Ascending aorta (tissue), 2 donors: ENCODE data around the gene PDZRN4. TPM values are rescaled to one million over a fixed set of nuclear protein-coding genes. Genes with fewer than 3 reads are reported as not detected.

Source experiments
- DNase-seq, 2 donors: peaks; one replicate each; pipeline ENCODE4 v3.0.0-alpha.2; 2019; ENCODE audit warnings: low spot score in 2 of 2
- H3K27ac ChIP-seq, 2 donors: fragments of 200-600 bp; sonication (generic); one replicate each; pipeline ENCODE4 v1.5.1; 2016 to 2017; ENCODE audit warnings: mild to moderate bottlenecking in 1 of 2
- H3K27me3 ChIP-seq: fragments of 200-600 bp; sonication (generic); one replicate; pipeline ENCODE4 v1.5.1; 2017
- H3K36me3 ChIP-seq, 2 donors: fragments of 200-600 bp; sonication (generic); one replicate each; pipeline ENCODE4 v1.5.1; 2016
- H3K4me1 ChIP-seq, 2 donors: fragments of 200-600 bp; sonication (generic); one replicate each; pipeline ENCODE4 v1.5.1; 2016 to 2017; ENCODE audit warnings: mild to moderate bottlenecking in 1 of 2
- H3K4me3 ChIP-seq, 2 donors: fragments of 200-600 bp; sonication (generic); one replicate each; pipeline ENCODE4 v1.5.1; 2016 to 2017; ENCODE audit warnings: mild to moderate bottlenecking in 1 of 2
- H3K9me3 ChIP-seq, 2 donors: fragments of 200-600 bp; sonication (generic); one replicate each; pipeline ENCODE4 v1.5.1; 2016
- intact Hi-C: fragments of 100-400 bp; cut with DNase I; formaldehyde crosslinking; loops from one replicate; pipeline ENCODE4 v1.15.1; 2023
- total RNA-seq: library from RNA; depleted of rRNA; stranded (reverse); fragments of >200 nt; gene quantifications from one replicate; pipeline ENCODE4 v1.1.0, GENCODE V29; 2016
- TF ChIP-seq, protein P1 (sequence below), 3 experiments: fragments of 200-600 bp in 2 of 3; fragments of 450-650 bp in 1 of 3; sonication (generic) in 2 of 3; IDR thresholded peaks; one replicate each; pipeline ENCODE4 v1.5.1; 2016 to 2019; ENCODE audit warnings: antibody characterized with exemption in 3 of 3, mild to moderate bottlenecking in 1 of 3, moderate library complexity in 1 of 3

The PDZRN4 gene
- total RNA-seq, 1 donor from 2014 or later: 1.3 TPM

DNA sequence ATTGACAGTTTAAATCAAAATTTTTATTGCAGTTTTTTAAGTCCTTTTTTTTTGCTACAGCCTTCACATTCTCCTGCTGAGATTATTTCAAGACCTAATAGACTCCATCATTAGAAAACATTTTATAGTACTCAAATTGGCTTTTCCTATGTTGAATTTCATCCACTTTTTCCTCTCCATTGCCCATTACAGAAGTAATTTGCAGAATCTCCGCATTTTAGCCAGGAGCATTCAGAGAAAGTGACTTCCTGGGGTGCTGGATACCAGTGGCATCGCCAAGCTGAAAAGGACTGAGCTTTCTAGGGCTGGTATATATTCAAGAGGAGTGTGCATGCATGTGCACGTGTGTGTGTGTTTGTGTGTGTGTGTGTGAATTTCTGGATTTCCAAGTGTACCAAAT is 340.8 kb downstream of the PDZRN4 start:
- Histone ChIP-seq H3K36me3 (no peaks in the 10 kb centered on the region), H3K9me3 (no peaks in the 10 kb centered on the region), H3K27ac (no peak overlapping the region), H3K4me1 (no peaks in the 10 kb centered on the region), H3K27me3 (no peaks in the 10 kb centered on the region), H3K4me3 (no peak overlapping the region)
- intact Hi-C loops: no loop called here
- no peak for DNase-seq
- TF ChIP-seq, protein P1, sequence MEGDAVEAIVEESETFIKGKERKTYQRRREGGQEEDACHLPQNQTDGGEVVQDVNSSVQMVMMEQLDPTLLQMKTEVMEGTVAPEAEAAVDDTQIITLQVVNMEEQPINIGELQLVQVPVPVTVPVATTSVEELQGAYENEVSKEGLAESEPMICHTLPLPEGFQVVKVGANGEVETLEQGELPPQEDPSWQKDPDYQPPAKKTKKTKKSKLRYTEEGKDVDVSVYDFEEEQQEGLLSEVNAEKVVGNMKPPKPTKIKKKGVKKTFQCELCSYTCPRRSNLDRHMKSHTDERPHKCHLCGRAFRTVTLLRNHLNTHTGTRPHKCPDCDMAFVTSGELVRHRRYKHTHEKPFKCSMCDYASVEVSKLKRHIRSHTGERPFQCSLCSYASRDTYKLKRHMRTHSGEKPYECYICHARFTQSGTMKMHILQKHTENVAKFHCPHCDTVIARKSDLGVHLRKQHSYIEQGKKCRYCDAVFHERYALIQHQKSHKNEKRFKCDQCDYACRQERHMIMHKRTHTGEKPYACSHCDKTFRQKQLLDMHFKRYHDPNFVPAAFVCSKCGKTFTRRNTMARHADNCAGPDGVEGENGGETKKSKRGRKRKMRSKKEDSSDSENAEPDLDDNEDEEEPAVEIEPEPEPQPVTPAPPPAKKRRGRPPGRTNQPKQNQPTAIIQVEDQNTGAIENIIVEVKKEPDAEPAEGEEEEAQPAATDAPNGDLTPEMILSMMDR (IDR thresholded peaks at IDR 0.05): no peak

DNA sequence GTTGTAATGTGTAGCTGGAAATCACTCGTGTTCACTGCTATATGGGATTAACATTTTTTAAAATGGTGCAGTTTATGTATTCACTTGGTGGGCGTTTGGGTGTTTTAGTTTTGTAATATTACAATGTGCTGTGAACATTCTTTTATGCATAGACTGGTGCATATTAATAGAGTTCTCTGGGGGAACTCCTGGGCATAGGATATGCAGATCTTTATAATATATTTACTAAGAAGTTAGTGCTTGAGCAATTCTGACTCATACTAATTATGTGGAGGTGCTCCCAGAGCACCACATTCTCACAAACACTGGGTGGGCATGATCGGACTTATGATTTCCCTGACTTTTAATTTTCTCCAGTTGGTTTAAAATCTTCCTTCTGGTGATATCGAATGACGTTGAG is 342.3 kb downstream of the PDZRN4 start:
- H3K36me3 ChIP-seq: no peaks in the 10 kb centered on the region
- H3K27me3 ChIP-seq: no peaks in the 10 kb centered on the region
- TF ChIP-seq, protein P1 (IDR thresholded peaks at IDR 0.05): no peak
- no peak for DNase-seq
- H3K27ac ChIP-seq: no peak overlapping the region
- intact Hi-C loops: no loop called here
- no peak overlapping the region for H3K4me3 ChIP-seq
- H3K9me3 ChIP-seq: no peaks in the 10 kb centered on the region
- H3K4me1 ChIP-seq: no peaks in the 10 kb centered on the region

DNA sequence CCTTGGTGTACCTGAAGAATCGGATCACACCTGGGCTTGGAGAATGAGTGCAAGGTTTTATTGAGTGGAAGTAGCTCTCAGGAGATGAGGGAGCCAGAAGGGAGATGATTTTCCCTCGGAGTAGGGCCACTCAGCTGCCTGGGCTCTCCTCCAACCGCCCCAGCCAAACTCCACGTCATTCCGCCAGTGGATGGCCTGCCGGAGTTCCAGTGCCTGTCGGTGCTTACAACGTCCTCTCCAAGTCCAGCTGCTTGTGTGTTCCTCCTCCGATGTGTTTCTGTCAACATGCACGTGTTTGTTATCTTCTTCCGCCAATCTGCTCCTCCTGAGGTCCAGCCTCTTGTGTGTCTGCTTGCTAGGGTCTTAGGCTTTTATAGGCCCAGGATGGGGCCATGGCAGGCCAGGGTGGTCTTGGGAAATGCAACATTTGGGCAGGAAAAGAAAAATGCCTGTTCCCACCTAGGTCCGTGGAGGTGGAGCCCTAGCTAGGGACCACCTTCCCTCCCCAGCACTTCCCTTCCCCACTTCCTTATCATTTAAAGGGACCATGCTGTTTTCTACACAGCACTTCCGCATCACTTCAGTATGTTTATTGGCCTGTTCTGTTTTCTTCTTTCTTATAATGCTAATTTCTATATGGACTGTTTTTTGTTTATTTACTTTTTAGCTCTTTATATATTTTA is 343.2 kb downstream of the PDZRN4 start:
- Histone ChIP-seq H3K36me3 (no peaks in the 10 kb centered on the region), H3K4me3 (no peak overlapping the region), H3K27ac (no peak overlapping the region), H3K9me3 (no peaks in the 10 kb centered on the region), H3K4me1 (no peaks in the 10 kb centered on the region), H3K27me3 (no peaks in the 10 kb centered on the region)
- no peak for DNase-seq
- intact Hi-C loops: no loop called here
- TF ChIP-seq, protein P1 (IDR thresholded peaks at IDR 0.05): no peak

- Histone ChIP-seq H3K27ac (no peak overlapping the region), H3K27me3 (no peaks in the 10 kb centered on the region), H3K36me3 (no peaks in the 10 kb centered on the region), H3K9me3 (no peaks in the 10 kb centered on the region), H3K4me3 (no peak overlapping the region), H3K4me1 (no peaks in the 10 kb centered on the region)
- TF ChIP-seq, protein P1 (IDR thresholded peaks at IDR 0.05): no peak
- intact Hi-C loops: no loop called here
- no peak for DNase-seq
Observed at GRCh38 chr12:41532072-41532471, 344.0 kb downstream of the PDZRN4 start.

GRCh38 chr12:41536813-41537490 is 348.8 kb downstream of the PDZRN4 start:
- no peaks in the 10 kb centered on the region for H3K4me1 ChIP-seq
- H3K9me3 ChIP-seq: no peaks in the 10 kb centered on the region
- no peak overlapping the region for H3K4me3 ChIP-seq
- TF ChIP-seq, protein P1 (IDR thresholded peaks at IDR 0.05): no peak
- no peak for DNase-seq
- no peaks in the 10 kb centered on the region for H3K36me3 ChIP-seq
- H3K27me3 ChIP-seq: no peaks in the 10 kb centered on the region
- no peak overlapping the region for H3K27ac ChIP-seq
- intact Hi-C loops: no loop called here
